ENCODE results near the gene HERC2.
"Not testable (repeated sequence)": the region's sequence is repeated elsewhere in the genome, so short reads cannot be mapped to it uniquely, and the experiment has no call there.

Gene HERC2

GRCh38 chr15:28129231-28129848, 192.6 kb downstream of the HERC2 start:
- DNase-seq (ENCODE audit: low spot score): no peak

GRCh38 chr15:28128031-28128430, 193.9 kb downstream of the HERC2 start:
- DNase-seq (ENCODE audit: low spot score): no peak

- DNase-seq (ENCODE audit: low spot score): no peak
These were observed 194.9 kb downstream of the HERC2 start for GRCh38 chr15:28127036-28127435.

GRCh38 chr15:28125673-28126651, 196.0 kb downstream of the HERC2 start:
- peak; percentile 46 for DNase-seq (ENCODE audit: low spot score)

- no peak for DNase-seq (ENCODE audit: low spot score)
These were observed 197.1 kb downstream of the HERC2 start for GRCh38 chr15:28124841-28125240.

GRCh38 chr15:28123408-28124023, 198.5 kb downstream of the HERC2 start:
- peak; percentile 48 for DNase-seq (ENCODE audit: low spot score)

- no peak for DNase-seq (ENCODE audit: low spot score)
These were observed 199.7 kb downstream of the HERC2 start for GRCh38 chr15:28122038-28122949.

GRCh38 chr15:28121577-28121976, 200.4 kb downstream of the HERC2 start:
- DNase-seq (ENCODE audit: low spot score): not testable (repeated sequence)

GRCh38 chr15:28120359-28120640, 201.7 kb downstream of the HERC2 start:
- DNase-seq (ENCODE audit: low spot score): no peak

GRCh38 chr15:28118531-28118930, 203.4 kb downstream of the HERC2 start:
- no peak for DNase-seq (ENCODE audit: low spot score)

- DNase-seq (ENCODE audit: low spot score): no peak
These were observed 203.9 kb downstream of the HERC2 start for GRCh38 chr15:28118083-28118482.

GRCh38 chr15:28117432-28117990, 204.5 kb downstream of the HERC2 start:
- DNase-seq (ENCODE audit: low spot score): no peak

GRCh38 chr15:28116521-28117431, 205.2 kb downstream of the HERC2 start:
- no peak for DNase-seq (ENCODE audit: low spot score)

GRCh38 chr15:28115871-28116270, 206.1 kb downstream of the HERC2 start:
- no peak for DNase-seq (ENCODE audit: low spot score)

GRCh38 chr15:28114721-28115622, 207.0 kb downstream of the HERC2 start:
- no peak for DNase-seq (ENCODE audit: low spot score)

GRCh38 chr15:28114114-28114455, 207.9 kb downstream of the HERC2 start:
- no peak for DNase-seq (ENCODE audit: low spot score)

- no peak for DNase-seq (ENCODE audit: low spot score)
These were observed 208.4 kb downstream of the HERC2 start for GRCh38 chr15:28113394-28114113.

- no peak for DNase-seq (ENCODE audit: low spot score)
These were observed 209.0 kb downstream of the HERC2 start for GRCh38 chr15:28112962-28113361.
